HG02610 (cell line): ENCODE data around the gene ZNF32.

Source experiments
- ATAC-seq: cut with Tn5 transposase; IDR thresholded peaks from one replicate; pipeline ENCODE4 v1.9.1; 2021; ENCODE audit warnings: mild to moderate bottlenecking, moderate library complexity; ENCODE audit not compliant: unreplicated experiment

The ZNF32 gene

GRCh38 chr10:43681220-43681619 is 32.5 kb upstream of the ZNF32 start:
- ATAC-seq = no peak

GRCh38 chr10:43680035-43680434 is 31.4 kb upstream of the ZNF32 start:
- no peak for ATAC-seq

DNA sequence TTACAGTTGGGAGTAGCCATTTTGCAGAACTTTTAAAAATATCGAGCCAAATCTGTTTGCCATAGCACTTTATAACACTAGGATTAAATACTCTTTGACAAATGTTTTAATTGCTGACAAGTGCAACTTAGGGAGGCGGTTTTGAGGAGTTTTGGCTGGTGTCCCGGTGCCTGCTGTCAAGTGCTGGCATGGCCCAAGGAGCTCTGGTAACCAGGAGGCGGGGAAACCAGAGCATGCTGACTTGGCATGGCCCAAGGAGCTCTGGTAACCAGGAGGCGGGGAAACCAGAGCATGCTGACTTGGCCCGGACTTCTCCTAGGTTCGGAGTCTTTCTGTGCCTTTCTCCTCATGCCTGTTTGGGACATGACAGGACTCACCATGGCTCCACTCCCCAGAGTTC is 30.8 kb upstream of the ZNF32 start:
- ATAC-seq = no peak

DNA sequence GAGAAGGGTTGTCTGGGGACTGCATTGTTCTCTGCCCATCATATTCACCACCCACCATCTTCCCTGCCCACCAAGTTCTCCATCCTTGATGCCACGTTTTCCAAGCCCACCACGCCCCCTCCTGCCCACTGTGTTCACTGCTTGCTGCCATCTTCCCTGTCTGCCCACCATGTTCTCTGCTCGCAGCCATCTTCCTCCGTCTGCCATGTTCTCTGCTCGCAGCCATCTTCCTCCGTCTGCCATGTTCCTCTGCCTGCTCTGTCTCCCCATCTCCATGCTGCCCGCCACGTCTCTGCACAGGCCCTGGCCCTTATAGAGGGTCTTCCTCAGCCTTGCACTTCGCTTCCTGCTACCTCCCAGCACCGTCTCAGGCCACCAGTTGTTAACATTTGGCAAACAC is 30.0 kb upstream of the ZNF32 start:
- no peak for ATAC-seq

- ATAC-seq = no peak
These were observed 28.2 kb upstream of the ZNF32 start for GRCh38 chr10:43676901-43677300.

DNA sequence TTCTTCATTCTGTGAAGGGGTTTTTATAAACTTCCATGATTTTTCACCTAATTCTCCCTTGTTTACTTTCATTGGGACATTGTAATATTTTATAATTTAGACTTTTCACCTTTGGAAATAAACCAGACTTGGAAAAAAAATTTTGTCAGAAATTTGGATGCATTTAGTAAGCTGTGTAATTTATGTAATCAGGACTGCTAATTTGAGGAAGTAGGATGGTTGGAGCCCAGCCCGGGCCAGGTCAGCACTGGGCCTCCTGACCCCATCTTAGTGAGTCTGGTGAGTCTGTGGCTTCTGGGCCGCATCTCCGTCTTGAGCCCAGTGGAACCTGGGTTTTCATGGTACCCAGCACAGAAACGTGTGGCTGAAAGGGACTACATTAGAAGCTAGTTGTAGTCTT is 27.6 kb upstream of the ZNF32 start:
- ATAC-seq = no peak

DNA sequence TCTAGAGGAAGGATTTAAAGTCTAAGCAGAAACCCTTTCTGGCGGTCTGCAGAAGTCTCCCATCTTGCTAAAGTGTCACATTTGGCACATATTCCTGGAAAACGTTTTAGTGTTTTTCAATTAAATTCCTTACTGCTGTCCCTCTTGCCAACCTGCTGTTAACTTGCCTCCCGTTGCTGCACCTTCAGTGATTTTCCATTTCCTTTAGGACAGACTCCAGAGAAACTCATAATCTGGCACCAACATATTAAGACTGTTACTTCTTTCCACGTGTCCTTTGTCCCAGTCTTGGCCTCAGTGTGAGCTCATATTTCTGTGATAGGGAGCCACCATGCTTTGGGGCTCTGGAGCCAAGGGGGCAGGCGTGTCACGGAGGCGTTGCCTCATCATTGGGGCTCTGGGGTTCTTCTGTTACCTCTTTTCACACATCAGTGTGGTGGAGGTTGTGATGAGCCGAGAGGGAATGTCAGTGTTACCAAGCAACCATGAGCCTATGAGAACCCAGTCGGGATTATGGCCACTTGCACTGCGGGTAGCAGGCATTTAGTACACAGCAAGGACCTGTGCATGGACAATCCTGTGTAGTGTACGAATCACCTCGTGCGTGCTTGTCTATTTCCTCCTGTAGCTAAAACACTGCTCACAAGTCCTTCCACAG is 26.0 kb upstream of the ZNF32 start:
- no peak for ATAC-seq

DNA sequence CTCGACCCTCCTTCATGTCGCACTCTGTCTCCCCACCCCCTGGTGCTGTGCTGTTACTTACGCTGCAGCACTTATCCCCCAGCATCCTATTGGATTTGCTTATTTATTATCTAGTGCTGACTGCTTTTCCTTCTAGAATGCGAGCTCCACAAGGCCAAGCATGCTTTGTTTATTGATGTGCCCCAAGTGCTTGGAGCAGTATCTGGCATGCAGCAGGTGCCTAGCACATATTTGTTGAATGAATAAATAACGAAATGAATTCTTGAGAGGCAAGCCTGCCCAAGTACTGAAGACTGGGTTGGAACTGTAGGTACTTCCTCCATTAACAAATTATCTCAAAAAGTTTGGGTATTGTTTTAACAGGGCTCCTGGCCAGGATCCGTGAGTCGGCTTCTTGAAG is 24.8 kb upstream of the ZNF32 start:
- no peak for ATAC-seq

GRCh38 chr10:43671659-43672531 is 23.2 kb upstream of the ZNF32 start:
- no peak for ATAC-seq

- ATAC-seq = no peak
These were observed 20.7 kb upstream of the ZNF32 start for GRCh38 chr10:43669386-43669785.

- no peak for ATAC-seq
These were observed 19.2 kb upstream of the ZNF32 start for GRCh38 chr10:43667761-43668386.

GRCh38 chr10:43667317-43667731 is 18.6 kb upstream of the ZNF32 start:
- no peak for ATAC-seq

DNA sequence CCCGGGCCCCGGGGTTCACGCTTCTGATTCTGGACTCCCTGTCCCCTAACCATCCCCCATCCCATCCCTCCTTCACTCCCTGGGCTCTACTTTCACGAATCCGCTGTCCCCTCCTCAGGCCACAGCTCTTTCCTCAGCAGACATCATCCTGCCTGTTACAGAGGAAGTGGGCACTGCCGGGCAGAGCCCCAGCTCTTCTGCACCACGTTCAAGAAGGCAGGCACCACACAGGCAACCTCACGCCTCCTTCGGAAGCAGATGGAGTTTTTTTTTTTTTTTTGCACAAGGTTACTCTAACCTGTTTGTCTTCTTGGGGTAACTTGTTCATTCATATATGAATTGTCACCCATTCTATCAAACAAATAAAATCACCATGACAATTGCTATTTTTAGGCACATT is 17.9 kb upstream of the ZNF32 start:
- ATAC-seq = no peak

GRCh38 chr10:43665054-43665453 is 16.4 kb upstream of the ZNF32 start:
- no peak for ATAC-seq

DNA sequence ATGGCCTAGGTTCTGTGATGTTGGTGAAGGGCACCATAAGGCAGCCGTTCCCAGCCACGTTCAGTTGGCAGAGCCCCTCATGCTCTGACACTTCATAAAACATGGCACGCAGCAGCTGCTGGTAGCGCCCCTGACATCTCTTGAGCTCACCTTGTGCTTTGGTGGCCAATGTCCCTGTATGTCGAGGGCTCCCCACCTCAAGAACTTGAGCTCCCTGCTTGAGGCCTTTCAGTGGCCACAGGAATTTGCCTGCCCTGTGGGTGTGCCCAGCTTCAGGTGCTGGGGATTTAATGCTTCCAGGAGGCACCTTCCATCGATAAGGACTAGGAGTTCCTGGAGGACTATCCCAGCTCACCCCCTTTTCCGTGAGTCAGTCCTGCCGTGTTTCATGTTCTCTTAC is 9.5 kb upstream of the ZNF32 start:
- no peak for ATAC-seq

DNA sequence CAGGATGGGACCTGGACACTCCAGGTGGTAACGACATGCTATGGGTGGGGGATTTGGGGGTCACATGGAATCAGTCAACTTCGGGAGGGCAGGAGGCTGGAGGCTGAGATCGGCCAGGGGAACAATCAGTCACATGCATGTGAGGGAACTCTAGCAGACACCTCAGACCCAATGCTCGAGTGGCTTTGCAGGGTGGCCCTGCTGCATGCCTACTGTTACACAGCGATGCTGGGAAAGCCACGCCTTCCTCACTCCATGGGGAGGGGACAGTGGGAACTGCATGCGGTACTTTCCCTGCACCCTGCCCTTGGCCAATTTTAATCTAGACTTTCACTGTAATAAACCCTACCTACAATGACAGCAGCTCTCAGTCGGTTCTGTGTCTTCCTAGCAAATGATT is 6.6 kb upstream of the ZNF32 start:
- ATAC-seq = no peak

- ATAC-seq = no peak
These were observed 5.1 kb upstream of the ZNF32 start for GRCh38 chr10:43653746-43654145.

DNA sequence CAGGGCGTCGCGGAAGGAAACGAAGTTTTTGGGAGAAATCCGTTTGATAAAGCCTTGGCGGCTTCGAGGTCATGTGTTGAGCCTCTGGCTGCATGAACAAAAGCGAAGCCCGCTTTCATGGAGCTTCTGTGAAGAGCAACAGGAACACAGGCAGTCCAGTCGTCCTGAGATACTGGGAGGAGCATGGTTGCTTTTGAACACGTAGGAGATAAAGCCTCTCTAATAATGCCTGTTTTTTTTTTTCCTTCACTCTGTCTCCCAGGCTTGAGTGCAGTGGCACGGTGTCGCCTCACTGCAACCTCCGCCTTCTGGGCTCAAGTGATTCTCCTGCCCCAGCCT is 473 bp upstream of the ZNF32 start:
- peak; percentile 3 for ATAC-seq

GRCh38 chr10:43648095-43648397 is 635 bp downstream of the ZNF32 start:
- no peak for ATAC-seq

DNA sequence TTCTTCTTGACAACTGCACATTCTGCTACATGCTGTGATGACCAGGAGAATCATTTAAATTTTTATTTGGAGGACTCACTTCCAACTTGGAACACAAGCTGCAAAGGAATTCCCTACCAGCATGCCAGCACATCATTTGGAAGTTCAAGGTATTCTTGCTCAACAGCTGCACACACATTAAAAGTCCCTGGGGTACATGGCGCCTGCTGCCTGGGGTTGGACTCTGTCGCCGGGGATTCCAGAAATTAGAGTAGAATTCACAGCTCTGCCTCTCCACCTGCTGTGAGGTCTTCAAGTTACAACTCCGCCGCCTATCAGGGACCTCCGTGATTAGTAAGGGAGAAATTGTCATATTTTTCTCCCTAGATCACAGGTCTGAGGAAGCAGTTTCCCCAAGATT is 1.1 kb downstream of the ZNF32 start:
- no peak for ATAC-seq

DNA sequence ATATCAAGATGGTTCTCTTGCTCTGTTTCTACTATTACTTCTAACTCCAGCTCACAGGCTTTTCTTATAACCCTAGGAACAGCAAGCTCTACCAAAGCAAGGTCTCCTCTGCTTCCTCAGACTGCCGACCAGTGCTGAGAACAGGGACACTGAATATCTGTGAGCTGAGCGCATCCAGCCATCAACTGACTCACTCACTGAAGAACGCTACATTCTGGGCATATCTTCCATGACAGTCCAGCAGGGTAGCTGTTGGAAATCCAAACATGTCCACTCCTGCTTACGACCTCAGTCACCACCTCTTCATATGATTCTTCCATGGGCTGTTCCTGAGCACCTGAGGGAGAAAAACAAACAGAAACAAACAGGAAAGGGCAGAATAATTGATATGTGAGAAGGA is 2.8 kb downstream of the ZNF32 start:
- ATAC-seq = no peak

DNA sequence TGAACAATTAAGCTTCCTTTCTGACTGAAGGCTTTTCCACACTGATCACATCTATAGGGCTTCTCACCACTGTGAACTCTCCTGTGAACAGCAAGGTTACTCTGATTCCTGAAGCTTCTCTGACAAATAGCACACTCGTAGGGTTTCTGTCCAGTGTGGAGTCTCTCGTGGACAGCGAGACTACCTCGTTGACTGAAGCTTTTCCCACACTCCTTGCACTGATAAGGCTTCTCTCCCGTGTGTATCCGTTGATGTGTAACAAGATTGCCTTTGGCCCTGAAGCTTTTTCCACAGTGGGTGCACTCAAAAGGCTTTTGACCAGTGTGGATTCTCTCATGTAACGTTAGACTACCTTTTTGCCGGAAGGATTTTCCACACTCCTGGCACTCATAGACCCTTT is 4.4 kb downstream of the ZNF32 start:
- no peak for ATAC-seq
